Stimulated activated CD4-positive, alpha-beta T cell treated with anti-CD3 and anti-CD28 coated beads, Interleukin-15, amount 100 ng/mL, for 1 hour (primary cell): Measurements from ENCODE around the gene FOXO3.
"Not testable (repeated sequence)": the region's sequence is repeated elsewhere in the genome, so short reads cannot be mapped to it uniquely, and the experiment has no call there.

Experiments
- DNase-seq, 2 donors: peaks; one replicate each; pipeline ENCODE4 v3.0.0-alpha.2; 2020; ENCODE audit warnings: low read depth in 1 of 2, low spot score in 1 of 2

FOXO3 gene

GRCh38 chr6:108555399-108556052 lies 5.2 kb upstream of the FOXO3 start:
- no peak for DNase-seq

DNA sequence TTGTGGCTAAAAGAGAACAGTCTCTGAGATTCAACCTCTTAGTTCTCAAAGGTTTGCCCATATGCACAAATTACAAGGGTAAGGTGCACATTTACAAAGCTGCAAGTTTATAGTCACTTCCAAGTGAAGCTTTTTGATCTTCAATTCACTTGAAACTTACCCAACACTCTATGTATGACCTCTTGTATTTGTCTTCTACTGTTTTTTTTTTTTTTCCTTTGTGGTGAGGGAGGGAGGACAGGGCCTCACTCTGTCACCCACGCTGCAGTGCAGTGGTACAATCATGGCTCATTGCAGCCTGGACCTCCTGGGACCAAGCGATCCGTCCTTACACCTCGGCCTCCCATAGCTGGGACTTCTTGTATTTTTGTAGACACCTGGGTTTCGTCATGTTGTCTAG lies 4.5 kb upstream of the FOXO3 start:
- no peak for DNase-seq

DNA sequence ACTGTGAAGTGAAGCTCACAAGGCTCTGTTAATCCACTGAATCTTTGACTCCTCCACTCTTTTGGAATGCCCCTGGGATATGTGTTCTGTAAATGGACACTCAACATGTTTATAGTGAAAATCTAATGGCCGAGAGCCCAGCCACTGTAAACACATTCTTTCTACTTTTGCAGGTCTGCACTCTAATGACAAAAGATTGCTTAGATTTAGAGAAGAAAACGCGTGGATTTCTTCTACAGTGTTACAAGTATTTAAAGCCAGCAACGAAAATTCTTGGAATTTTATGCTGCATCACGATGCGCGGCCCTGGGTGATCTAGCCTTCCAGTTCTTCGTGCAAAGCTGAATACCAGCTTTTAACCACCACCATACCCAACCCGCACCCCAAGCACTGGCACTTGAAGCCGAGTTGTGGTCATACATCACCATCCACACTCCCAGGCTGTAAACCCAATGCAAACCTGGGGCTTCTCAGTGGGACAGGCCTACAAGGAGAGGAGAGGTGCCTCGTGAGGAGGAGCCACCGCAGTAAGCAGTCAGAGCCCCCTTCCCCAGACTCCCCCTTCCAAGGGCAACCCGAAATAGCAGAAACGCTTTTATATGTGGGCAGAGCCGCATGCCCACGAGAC lies 3.7 kb upstream of the FOXO3 start:
- DNase-seq = no peak

DNA sequence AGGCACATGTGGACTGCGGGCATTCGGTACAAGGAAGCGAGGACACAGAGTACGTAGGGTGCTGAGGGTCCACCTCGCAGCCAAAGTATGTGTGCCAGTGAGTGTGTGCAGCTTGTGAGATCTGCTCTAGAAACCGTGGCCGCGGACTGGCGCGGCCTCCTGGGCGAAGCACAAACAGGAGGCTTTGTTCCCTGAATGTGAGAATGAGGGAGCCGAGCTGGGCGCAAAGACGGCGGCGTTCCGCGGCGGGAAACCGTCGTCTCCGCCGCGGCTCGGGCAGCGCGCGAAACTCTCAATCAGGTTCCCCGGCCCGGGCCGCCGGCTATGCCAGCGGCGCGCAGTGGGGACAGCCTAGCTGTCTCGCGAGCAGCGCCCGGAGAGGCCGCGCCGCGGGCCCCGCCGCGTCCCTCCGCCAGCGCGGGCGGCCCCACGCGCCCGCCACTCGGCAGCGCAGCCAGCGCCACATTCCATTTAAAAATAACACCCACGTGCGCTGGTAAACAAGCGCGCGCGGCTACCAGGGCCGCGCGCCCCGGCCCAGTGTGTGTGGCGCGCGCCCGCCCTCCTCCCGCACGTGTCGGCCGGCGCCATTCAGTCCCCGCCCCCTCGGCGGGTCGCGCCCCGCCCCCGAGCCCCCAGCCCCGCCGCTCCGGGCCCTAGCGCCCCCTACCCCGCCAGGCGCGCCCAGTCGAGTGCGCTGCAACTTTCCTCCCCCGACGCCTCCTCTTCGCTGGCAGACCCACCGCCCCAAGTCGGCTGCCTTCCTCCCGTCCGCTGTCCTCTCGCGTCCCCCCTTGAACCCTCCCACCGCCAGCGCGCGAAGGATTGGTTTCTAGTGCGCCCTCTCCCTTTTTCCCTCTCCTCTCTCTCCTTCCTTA lies 3.0 kb upstream of the FOXO3 start:
- peak; percentile 68 to 72 for DNase-seq

GRCh38 chr6:108558372-108559096 lies 2.2 kb upstream of the FOXO3 start:
- DNase-seq = peak; percentile 90

DNA sequence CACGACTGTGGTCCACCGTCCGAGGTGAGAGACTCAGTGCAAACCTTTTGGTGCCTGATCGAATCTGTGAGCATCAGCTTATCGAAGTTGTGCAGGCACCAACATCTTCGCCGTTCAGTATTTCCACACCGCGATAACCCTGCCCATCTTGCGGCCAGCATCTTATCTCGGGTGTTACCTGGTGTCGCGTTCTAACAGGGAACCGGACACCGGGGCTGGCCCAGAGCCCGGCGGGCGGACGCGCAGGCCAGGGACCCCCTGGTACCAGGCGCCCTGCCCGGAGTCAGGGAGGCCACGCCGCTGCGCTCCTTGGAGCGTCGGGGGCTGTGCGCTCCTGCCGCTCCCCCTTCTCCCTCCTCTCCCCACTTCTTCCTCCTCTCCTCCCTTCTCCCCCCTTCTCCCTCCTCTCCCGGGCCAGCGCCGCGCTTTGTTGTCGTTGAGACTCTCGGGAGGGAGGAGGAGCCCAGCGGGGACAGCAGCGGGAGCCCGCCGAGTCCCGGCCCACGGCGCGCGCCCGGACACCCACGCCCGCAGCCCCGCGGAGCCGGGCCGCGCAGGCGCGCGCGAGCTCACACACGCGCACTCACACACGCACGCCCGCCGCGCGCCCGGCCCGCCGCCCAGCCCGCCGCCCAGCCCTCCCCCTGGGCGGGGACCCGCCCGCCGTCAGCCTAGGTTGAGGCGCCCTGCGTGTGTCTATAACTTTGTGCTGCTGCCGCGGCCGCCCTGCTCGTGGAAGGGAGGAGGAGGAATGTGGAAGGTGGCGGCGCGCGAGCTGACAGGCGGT lies 1.4 kb upstream of the FOXO3 start:
- peak; percentile 74 to 80 for DNase-seq

- peak in 1 of 2 donors; percentile 5 for DNase-seq
These were observed 744 bp upstream of the FOXO3 start for GRCh38 chr6:108559884-108560462.

GRCh38 chr6:108561309-108561647 lies 561 bp downstream of the FOXO3 start:
- DNase-seq = not testable (repeated sequence)

DNA sequence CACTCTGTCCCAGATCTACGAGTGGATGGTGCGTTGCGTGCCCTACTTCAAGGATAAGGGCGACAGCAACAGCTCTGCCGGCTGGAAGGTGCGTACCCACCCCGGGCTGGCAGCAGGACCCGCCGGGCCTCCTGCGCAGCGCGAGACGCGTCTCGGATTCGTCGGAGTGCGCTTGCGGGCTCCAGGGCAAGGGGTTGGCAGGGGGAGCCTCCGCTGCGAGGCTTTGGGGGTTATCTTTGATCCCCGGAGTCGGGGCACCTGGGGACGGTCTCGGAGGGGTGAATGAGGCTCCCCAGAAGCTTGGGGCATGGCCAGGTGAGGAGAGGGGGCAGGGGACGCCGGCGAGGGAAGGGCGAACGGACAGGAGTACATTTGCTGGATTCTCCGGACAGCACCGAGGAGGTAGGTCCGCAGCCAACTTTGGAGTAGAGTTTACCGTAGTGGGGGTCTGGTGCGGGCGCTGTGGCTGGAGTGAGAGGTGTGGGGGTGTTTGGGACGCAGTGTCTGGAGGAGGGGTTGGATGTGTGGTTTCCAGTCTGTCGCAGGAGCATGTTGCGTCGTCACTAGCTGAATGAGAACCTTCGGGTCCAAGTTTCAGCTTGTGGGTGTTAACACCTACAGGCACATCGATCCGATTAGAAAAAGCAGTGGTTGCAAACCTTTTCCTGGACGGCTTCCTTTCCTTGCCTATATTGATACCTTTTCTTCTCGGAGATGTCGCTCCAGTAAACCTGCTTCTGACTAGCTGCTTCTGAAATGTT lies 1.2 kb downstream of the FOXO3 start:
- no peak for DNase-seq

DNA sequence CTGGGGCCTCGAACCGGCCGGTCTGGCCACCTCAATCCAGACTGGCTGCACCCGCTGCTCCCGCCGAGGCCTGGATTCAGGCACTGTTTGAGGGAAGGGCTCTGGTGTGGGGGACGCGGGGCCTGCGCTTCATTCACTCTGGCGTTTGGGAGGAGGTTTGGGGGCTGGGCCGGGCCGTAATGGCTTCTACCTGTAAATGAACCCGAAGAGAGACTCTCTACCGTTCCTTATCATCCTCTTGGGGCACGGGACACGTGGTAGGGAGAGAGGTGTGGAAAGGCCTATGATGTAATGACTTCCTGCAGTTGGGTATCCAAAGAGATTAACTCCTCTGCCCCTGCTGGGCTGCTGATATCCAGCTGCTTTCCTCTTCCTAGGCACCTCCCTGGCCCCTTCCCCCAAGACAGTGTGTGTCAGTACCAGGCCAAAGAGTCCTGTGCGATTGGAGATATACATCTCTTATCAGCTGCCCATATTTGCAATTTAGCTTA lies 1.8 kb downstream of the FOXO3 start:
- DNase-seq = no peak

DNA sequence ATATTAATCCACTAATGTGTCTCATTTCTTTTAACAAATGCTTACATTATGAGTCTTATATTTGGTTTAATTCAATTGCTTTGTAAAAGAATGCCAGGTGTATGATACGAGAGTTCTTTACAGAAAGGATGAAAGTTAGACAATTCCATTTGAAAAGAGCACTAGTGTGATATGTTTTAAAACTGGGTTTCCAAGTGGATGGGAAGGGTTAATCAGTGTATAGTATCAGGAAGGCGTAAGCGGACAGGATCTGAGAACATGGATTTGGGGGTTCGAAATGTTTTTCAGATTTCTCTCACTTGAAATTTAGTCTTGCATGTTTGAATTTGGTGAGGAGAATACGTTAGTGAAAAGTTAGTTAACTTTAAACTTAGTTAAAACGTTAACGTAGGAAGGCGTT lies 2.6 kb downstream of the FOXO3 start:
- DNase-seq = no peak

DNA sequence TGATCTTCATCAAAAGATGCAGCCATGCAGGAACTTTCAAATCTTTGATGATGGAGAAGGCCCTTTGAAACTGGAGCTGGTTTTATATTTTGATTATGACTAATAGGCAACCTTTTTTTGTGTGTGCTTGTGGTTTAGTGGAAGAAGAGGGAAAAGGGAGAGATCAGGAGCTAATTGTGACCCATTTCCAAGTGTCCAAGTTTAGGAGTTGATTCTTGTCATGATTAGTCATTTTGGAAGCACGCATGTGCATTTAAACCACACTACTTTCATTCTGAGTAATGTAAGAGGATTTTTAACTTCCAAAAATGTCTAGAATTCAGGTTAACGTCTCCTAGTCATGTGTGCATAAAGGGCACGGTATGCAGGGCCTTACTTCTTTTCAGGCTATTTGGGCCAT lies 3.5 kb downstream of the FOXO3 start:
- DNase-seq = no peak

DNA sequence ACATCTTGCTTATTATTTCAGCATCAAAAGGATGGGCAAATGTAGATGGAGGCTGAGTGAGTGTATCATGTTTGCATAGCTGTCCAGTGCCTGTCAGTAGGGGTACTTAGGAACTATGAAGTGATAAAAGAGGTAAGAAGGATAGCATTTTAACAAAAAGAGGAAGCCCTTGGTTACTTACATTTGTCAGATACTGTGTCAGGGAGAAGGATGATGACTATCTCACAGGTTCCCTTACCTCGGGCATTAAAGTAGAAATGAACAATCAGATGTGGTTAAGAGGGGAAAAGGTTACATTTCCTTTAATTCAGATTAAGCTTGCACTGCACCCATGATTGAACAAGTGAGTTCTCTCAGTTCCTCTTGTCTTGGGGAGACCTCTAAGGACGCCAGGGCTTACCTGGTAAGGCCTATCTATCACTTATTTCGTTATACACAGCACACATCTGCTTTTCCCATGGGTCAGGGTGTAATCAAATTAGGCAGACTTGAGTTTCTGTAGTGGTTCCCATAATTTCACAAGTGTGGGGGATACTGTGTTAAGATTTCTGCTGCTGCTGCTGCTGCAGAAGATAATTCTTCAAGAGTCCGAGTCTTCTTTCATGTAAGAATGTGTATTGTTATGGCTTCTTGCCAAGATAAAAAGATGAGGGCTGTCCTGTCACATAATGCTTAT lies 4.5 kb downstream of the FOXO3 start:
- no peak for DNase-seq

DNA sequence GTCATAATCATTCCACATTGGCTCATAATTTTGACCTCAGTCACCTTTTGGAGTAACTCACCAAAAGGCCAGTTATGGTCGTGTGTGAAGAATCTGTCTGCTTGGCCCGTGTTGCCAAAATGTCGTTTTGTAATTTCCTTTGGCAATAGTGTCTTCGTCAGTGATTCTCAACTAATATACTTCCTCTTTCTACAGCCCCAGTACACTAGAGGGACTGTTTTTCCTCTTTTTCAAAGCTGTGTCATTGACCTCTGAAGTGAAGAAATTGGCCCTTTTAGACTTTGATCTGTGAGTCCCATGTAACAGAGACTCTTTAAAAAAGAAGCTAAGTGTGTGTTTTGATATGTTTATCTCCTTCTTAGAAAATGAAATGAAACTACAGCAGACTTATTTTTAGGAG lies 5.2 kb downstream of the FOXO3 start:
- no peak for DNase-seq

GRCh38 chr6:108566406-108566805 lies 5.7 kb downstream of the FOXO3 start:
- no peak for DNase-seq

- no peak for DNase-seq
These were observed 7.4 kb downstream of the FOXO3 start for GRCh38 chr6:108568101-108568500.

- no peak for DNase-seq
These were observed 8.0 kb downstream of the FOXO3 start for GRCh38 chr6:108568551-108569305.

DNA sequence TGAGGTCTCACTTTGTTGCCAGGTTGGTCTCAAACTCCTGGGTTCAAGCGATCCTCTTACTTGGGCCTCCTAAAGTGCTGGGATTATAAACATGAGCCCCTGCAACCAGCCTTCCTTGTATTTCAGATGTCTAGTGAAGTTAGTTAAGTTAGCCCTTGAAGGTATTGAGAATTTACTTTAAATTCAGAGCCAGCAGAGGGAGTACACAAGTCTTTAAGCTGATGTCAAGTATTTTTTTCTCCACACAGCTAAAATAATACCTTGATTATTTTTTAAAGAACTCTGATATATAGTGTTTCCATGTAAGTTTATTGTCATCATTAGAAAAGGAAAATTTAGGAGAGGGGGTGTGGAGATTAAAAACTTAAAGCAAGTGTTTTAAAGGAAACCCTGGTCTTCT lies 9.8 kb downstream of the FOXO3 start:
- no peak for DNase-seq
